GM04503 (cell line): ENCODE data around the gene RAP1GAP.
A peak's percentile ranks its signal among the peaks of the same experiment; 100 is the strongest.

Source experiments
- DNase-seq: peaks from one replicate; pipeline ENCODE4 v3.0.0-alpha.2; 2012; ENCODE audit warnings: low read depth

RAP1GAP gene

GRCh38 chr1:21669258-21670058 lies at the start of gene RAP1GAP:
Gene RAP1GAP (minus strand): TSS chr1:21669357. CDS start chr1:21620032, 49,325 bp downstream.
- no peak for DNase-seq

- no peak for DNase-seq
These were observed 47.0 kb upstream of the RAP1GAP start for GRCh38 chr1:21716169-21716568.

GRCh38 chr1:21707891-21708290 lies 38.7 kb upstream of the RAP1GAP start:
- DNase-seq: no peak

GRCh38 chr1:21707086-21707840 lies 38.1 kb upstream of the RAP1GAP start:
- DNase-seq: no peak

- peak; percentile 18 for DNase-seq
These were observed 37.1 kb upstream of the RAP1GAP start for GRCh38 chr1:21706151-21706835.

- no peak for DNase-seq
These were observed 36.3 kb upstream of the RAP1GAP start for GRCh38 chr1:21705303-21705980.

GRCh38 chr1:21704145-21704544 lies 35.0 kb upstream of the RAP1GAP start:
- no peak for DNase-seq

- peak; percentile 63 for DNase-seq
These were observed 34.3 kb upstream of the RAP1GAP start for GRCh38 chr1:21703318-21703963.

GRCh38 chr1:21702780-21703179 lies 33.6 kb upstream of the RAP1GAP start:
- no peak for DNase-seq

- no peak for DNase-seq
These were observed 32.2 kb upstream of the RAP1GAP start for GRCh38 chr1:21701401-21701800.

GRCh38 chr1:21700094-21700493 lies 30.9 kb upstream of the RAP1GAP start:
- DNase-seq: no peak

- DNase-seq: no peak
These were observed 27.8 kb upstream of the RAP1GAP start for GRCh38 chr1:21696931-21697330.

- DNase-seq: peak; percentile 55
These were observed 24.6 kb upstream of the RAP1GAP start for GRCh38 chr1:21693732-21694131.

GRCh38 chr1:21691739-21692138 lies 22.6 kb upstream of the RAP1GAP start:
- DNase-seq: no peak

GRCh38 chr1:21689661-21690372 lies 20.7 kb upstream of the RAP1GAP start:
- no peak for DNase-seq

- no peak for DNase-seq
These were observed 17.9 kb upstream of the RAP1GAP start for GRCh38 chr1:21687081-21687529.

GRCh38 chr1:21685946-21686678 lies 17.0 kb upstream of the RAP1GAP start:
- DNase-seq: no peak

- DNase-seq: no peak
These were observed 12.3 kb upstream of the RAP1GAP start for GRCh38 chr1:21681426-21681825.

GRCh38 chr1:21680918-21681317 lies 11.8 kb upstream of the RAP1GAP start:
- DNase-seq: peak; percentile 71

GRCh38 chr1:21680381-21680780 lies 11.2 kb upstream of the RAP1GAP start:
- no peak for DNase-seq
